IPS DF 4.7 (cell line): ENCODE results near the gene MAGEA8.
"Not testable (repeated sequence)": the region's sequence is repeated elsewhere in the genome, so short reads cannot be mapped to it uniquely, and the experiment has no call there.

ENCODE experiments used
- DNase-seq: peaks from one replicate; pipeline ENCODE4 v3.0.0-alpha.2; 2013; ENCODE audit warnings: low spot score; ENCODE audit errors: extremely low read depth

Gene MAGEA8

GRCh38 chrX:149903889-149904748 is 23.1 kb downstream of the MAGEA8 start:
- no peak for DNase-seq

- no peak for DNase-seq
These were observed 27.3 kb downstream of the MAGEA8 start for GRCh38 chrX:149908308-149908707.

DNA sequence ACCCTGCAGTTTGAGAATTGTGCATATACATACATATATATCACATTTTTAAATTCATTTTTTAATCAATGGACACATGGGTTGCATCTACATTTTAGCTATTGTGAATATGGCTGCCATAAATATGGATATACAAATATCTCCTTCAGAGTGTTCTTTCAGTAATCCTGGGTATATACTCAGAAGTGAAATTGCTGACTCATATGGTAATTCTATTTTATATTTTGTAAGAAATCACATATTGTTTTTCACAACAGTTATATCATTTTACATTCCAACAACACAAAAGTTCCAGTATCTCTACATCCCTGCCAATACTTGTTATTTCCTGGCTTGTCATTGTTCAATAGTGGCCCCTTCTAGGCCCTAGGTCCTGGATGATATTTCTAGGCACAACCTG is 27.7 kb downstream of the MAGEA8 start:
- DNase-seq = no peak

DNA sequence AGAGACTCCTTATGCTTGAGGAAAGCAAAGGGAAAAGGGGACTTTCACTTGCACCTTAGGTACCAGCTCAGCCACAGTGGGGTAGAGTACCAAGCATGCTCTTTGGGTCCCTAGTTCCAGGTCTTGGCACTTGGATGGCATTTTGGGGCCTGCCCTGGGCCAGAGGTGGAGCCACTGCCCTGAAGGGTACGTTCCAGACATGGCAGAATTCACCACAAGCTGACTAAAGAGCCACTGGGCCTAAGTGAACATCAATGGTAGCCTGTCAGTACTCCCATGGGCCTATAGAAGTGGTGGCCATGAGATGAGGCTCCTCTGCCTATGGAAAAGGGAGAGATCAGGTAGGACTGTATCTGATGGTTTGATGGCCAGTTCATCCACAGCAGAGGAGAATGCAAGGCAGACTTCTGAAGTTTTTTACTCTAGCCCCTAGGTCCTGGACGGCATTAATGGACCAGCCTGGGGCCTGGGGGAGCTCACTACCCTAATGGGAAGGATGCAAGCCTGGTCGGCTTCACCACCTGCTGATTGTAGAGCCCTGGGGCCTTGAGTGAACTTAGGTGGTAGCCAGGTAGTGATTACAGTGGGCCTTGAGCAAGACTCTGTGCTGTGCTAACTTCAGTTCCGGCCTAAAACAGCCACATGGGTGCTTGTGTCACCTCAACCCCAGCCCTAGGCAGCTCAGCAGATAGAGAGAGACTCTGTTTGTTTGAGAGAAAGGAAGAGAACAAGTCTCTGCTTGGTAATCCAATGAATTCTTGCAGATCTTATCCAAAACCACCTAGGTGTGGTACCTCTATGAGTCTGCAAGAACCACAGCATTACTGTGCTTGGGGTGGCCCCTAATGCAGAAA is 28.6 kb downstream of the MAGEA8 start:
- DNase-seq = no peak

DNA sequence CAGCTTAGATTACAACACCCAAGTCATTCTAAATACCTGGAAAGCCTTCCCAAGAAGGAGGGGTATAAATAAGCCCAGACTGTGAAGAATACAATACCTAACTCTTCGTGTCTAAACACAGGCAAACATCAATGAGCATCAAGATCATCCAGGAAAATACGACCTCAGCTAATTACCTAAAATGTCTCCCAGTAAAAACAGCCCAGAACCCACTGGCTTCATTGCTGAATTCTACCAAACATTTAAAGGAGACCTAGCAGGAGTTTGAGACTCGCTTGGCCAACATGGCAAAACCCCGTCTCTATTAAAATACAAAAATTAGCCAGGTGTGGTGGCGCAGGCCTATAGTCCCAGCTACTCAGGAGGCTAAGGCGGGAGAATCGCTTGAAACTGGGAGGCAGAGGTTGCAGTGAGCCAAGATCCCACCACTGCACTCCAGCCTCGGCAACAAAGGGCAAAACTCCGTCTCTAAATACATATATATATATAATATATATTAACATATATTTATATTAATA is 29.3 kb downstream of the MAGEA8 start:
- DNase-seq = no peak

GRCh38 chrX:149916745-149917392 is 35.9 kb downstream of the MAGEA8 start:
- DNase-seq = no peak

DNA sequence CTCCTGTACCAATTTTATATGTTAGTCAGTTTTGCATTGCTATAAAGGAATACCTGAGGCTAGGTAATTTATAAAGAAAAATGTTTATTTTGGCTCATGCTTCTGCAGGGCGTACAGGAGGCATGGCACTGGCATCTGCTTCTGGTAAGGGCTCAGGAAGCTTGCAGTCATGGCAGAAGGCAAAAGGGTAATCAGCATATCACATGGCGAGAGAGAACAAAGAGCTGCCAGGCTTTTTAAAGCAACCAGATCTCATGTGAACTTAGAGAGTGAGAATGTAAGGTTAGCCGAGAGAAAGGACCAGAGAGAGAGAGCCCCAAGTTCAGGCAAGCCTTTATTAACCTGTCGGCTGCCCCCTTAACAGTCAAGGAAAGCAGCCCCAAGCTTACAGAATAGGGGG is 42.9 kb downstream of the MAGEA8 start:
- not testable (repeated sequence) for DNase-seq

- DNase-seq = not testable (repeated sequence)
These were observed 43.5 kb downstream of the MAGEA8 start for GRCh38 chrX:149924434-149924833.

DNA sequence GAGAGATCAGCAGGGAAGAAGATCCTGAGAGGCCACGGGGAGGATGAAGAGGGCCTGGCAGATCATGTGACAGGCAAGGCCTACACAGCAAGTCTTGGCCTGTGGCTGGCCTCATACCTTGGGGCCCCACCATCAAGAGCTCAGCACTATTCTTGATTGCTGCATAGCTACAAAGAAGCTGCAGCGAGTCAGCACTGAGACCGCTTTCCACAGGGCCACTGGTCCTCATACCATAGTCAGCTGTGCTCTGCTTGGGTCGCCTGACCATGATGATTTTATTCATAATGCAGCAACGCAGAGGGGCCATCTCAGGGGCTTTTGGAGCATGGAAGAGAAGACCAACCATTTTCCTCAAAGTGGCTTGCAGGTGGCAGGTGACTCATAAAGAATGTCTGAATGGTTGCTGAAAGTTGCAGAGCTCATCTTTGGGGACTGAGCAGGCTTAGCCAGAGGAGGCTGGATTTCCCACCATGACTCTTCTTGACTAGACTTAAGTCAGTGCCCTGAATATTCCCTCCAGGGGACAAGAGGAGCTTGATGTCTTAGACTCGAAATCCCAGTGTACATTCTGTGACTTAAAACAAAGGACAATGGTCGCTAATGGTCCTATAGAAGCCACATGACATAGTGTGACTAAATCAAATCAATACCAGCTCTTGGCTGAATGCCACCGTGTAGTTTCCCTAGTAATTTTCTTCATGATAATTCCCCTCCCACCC is 46.4 kb downstream of the MAGEA8 start:
- DNase-seq = not testable (repeated sequence)

GRCh38 chrX:149927964-149928258 is 46.9 kb downstream of the MAGEA8 start:
- DNase-seq = not testable (repeated sequence)

- DNase-seq = not testable (repeated sequence)
These were observed 47.7 kb downstream of the MAGEA8 start for GRCh38 chrX:149928635-149929034.

GRCh38 chrX:149929400-149929799 is 48.4 kb downstream of the MAGEA8 start, which contains the start of gene HSFX4:
TSS of gene HSFX4 (plus strand) at chrX:149929573. CDS start at chrX:149929645, 72 bp downstream.
- DNase-seq = not testable (repeated sequence)

DNA sequence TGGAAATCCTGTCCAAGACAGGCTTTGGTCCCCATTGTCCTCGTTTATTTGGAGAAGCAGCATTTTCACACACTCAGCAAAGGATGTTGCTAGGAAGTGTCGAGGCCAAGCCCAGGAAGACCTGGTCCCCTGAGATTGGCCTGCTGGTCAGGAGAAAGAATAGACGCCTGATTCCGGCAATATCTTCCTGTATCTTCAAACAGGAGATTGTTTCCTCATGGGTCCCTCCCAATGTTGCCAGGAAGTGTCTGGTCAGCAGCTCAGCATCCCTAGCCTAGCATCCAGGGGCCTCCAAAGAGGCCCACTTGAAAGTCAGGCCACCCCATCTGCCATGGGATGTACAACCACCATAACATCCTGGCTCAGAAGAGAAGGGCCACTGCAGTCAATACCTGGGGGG is 50.4 kb downstream of the MAGEA8 start:
- not testable (repeated sequence) for DNase-seq

GRCh38 chrX:149932150-149932549 is 51.2 kb downstream of the MAGEA8 start:
- DNase-seq = not testable (repeated sequence)

- DNase-seq = not testable (repeated sequence)
These were observed 52.0 kb downstream of the MAGEA8 start for GRCh38 chrX:149932970-149933369.

- DNase-seq = not testable (repeated sequence)
These were observed 52.6 kb downstream of the MAGEA8 start for GRCh38 chrX:149933547-149933946.
